ENCODE results near the gene CNIH3.

Gene CNIH3

DNA sequence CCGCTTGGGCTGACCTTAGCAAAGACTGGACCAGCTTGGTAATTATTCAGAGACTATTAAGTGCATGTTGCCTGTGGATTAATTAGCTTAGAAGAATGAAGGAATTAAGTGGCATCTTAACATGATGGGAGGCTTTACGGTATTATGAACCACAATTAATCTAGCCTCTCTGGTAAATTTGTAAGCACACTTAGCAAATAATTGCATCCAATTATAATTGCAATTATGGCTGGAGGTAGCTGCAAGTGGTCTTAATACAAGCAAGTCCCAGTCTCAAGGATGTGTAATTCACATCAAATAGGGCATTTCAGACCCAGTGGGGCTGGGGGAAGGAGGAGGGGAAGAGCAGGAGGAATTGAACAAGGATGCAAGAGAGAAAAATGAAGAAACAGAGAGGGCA, 151.6 kb downstream of the CNIH3 start:
- no peak for DNase-seq

DNA sequence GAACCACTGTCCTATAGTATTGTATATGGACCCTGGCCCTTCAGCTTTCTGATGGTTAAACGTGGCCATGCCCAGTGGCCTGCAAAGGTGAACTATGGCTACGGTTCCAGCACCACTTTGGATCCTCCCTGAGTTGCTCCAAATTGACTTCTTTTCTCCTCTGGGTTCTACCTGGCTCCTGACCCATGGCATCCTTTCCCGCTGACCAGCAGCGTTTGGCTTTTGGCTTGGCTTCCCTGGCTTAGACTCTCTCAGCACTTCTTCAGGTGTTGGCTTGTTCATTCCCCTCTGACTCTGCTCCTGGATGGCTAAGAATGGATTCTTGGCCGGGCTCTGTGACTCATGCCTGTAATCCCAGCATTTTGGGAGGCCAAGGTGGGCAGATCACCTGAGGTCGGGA, 152.9 kb downstream of the CNIH3 start:
- no peak for DNase-seq
- TF ChIP-seq, protein P1, sequence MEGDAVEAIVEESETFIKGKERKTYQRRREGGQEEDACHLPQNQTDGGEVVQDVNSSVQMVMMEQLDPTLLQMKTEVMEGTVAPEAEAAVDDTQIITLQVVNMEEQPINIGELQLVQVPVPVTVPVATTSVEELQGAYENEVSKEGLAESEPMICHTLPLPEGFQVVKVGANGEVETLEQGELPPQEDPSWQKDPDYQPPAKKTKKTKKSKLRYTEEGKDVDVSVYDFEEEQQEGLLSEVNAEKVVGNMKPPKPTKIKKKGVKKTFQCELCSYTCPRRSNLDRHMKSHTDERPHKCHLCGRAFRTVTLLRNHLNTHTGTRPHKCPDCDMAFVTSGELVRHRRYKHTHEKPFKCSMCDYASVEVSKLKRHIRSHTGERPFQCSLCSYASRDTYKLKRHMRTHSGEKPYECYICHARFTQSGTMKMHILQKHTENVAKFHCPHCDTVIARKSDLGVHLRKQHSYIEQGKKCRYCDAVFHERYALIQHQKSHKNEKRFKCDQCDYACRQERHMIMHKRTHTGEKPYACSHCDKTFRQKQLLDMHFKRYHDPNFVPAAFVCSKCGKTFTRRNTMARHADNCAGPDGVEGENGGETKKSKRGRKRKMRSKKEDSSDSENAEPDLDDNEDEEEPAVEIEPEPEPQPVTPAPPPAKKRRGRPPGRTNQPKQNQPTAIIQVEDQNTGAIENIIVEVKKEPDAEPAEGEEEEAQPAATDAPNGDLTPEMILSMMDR (IDR thresholded peaks at IDR 0.05) = no peak
- no peaks in the 10 kb centered on the region for H3K36me3 Mint-ChIP-seq (ENCODE audit: low read depth)
- H3K9me3 Mint-ChIP-seq = no peaks in the 10 kb centered on the region
- H3K4me3 Mint-ChIP-seq = no peak overlapping the region
- no peak overlapping the region for H3K27ac Mint-ChIP-seq
- H3K4me1 Mint-ChIP-seq = no peaks in the 10 kb centered on the region
- H3K27me3 Mint-ChIP-seq (ENCODE audit: low read depth, poor library complexity) = peaks cover 10% of the 10 kb centered on the region

More for the DNA sequence above, 151.6 kb downstream of the CNIH3 start:
- Mint-ChIP-seq H3K27ac (no peak overlapping the region), H3K4me1 (no peaks in the 10 kb centered on the region), H3K4me3 (no peak overlapping the region), H3K36me3 (ENCODE audit: low read depth) (no peaks in the 10 kb centered on the region), H3K9me3 (no peaks in the 10 kb centered on the region), H3K27me3 (ENCODE audit: low read depth, poor library complexity) (peaks cover 17% of the 10 kb centered on the region)
- TF ChIP-seq, protein P1 (IDR thresholded peaks at IDR 0.05) = no peak

DNA sequence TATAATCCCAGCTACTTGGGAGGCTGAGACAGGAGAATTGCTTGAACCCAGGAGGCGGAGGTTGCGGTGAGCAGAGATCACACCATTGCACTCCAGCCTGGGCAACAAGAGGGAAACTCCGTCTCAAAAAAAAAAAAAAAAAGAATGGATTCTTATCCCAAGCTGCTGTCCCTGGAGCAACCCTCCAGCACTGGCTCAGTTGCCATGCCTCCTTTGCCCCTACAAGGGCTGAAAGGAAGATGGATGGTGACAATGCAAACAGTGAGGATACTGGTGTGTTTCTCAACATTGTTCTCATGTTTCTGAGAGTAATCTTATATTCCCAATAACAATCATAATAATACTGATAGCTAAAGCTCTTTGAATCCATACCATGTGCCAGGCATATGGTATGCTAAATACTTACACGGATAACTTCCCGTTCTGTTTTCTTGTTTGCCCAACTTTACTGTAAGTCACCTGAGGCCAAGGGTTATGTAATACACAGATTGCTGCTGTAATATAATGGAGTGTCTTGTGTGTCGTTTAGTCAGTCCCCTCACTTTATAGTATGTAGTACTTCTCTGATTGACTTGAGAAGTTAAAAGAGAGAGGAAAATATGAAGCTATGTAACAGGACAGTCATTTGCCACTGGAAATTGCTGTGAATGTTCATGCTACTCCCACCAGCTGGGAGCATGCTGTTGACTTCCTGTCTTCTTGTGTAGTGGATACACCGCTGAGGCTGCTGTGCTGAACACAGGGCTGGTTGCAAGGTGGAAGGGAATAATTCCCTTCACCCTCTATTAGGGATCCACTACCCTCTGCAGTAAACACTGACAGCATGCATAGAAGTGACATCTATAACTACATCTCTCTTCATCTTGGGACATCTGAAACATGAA, 153.6 kb downstream of the CNIH3 start:
- peaks cover 14% of the 10 kb centered on the region for H3K27me3 Mint-ChIP-seq (ENCODE audit: low read depth, poor library complexity)
- TF ChIP-seq, protein P1 (IDR thresholded peaks at IDR 0.05) = no peak

DNA sequence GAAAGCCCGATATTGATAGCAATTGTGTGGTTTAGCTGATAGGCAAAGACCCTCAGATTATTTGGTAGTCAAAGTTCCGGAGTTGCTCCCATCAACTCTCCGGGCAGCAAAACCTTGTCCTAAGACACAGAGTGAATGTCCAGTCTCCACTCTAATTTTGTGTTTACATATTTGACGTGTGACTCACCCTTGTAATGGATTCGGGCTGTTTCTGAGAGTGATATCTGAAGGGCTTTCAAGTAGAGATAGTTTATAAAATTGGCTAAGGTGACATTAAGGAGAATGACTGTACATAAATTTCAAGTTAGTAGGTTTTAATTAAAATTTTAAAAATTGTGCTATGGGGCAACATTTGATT, 154.2 kb downstream of the CNIH3 start:
- DNase-seq = no peak
- H3K27ac Mint-ChIP-seq = no peak overlapping the region
- peaks cover 14% of the 10 kb centered on the region for H3K27me3 Mint-ChIP-seq (ENCODE audit: low read depth, poor library complexity)
- H3K4me1 Mint-ChIP-seq = no peaks in the 10 kb centered on the region
- H3K9me3 Mint-ChIP-seq = no peaks in the 10 kb centered on the region
- TF ChIP-seq, protein P1 (IDR thresholded peaks at IDR 0.05) = no peak
- no peaks in the 10 kb centered on the region for H3K36me3 Mint-ChIP-seq (ENCODE audit: low read depth)
- H3K4me3 Mint-ChIP-seq = no peak overlapping the region

More for the DNA sequence above, 153.6 kb downstream of the CNIH3 start:
- DNase-seq = no peak
- no peak overlapping the region for H3K4me3 Mint-ChIP-seq
- no peaks in the 10 kb centered on the region for H3K4me1 Mint-ChIP-seq
- no peaks in the 10 kb centered on the region for H3K9me3 Mint-ChIP-seq
- H3K36me3 Mint-ChIP-seq (ENCODE audit: low read depth) = no peaks in the 10 kb centered on the region
- H3K27ac Mint-ChIP-seq = no peak overlapping the region

DNA sequence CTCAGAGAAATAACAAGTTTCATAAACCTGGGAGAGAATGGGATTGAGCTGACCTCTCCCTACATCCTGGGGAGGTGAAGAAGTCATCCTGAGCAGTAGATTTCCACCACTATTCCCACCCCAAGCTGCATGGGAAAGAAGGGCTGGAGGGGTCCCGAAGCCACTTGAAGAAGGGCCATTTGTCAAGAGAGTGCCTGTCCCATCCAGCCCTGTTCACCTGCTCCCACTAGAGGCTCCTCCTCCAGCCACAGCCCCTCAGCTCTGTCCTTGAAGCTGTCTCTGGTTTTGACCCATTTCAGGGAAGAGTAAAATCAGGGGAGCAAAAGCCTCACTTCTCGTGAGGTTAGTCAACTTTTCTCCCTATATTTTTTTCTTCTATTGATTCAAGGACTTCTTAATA, 157.5 kb downstream of the CNIH3 start:
- TF ChIP-seq, protein P1 (IDR thresholded peaks at IDR 0.05) = no peak
- no peak overlapping the region for H3K4me3 Mint-ChIP-seq
- DNase-seq = no peak
- H3K9me3 Mint-ChIP-seq = no peaks in the 10 kb centered on the region
- no peaks in the 10 kb centered on the region for H3K4me1 Mint-ChIP-seq
- H3K27me3 Mint-ChIP-seq (ENCODE audit: low read depth, poor library complexity) = peaks cover 4% of the 10 kb centered on the region
- no peak overlapping the region for H3K27ac Mint-ChIP-seq
- no peaks in the 10 kb centered on the region for H3K36me3 Mint-ChIP-seq (ENCODE audit: low read depth)

DNA sequence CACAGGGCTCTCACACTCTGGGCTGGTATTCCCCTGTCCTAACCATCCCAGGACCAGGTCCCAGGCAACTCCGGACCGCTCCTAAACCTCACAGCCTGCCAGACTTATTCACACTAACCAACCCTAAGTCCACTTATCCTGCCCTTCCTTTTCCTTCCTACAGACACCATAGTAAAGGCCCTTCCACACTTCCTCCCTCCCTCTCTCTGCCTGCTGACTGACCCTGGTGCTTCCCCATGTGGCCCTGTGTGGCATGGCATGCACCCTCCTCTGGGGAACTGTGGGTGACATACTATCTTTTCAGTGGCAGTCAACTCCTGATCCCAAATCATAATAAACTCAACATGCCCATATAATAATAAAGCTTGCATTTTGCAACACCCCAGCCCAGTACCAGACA, 158.3 kb downstream of the CNIH3 start:
- Mint-ChIP-seq H3K4me3 (no peak overlapping the region), H3K4me1 (no peaks in the 10 kb centered on the region), H3K27ac (no peak overlapping the region), H3K36me3 (ENCODE audit: low read depth) (no peaks in the 10 kb centered on the region), H3K9me3 (no peaks in the 10 kb centered on the region), H3K27me3 (ENCODE audit: low read depth, poor library complexity) (peaks cover 4% of the 10 kb centered on the region)
- DNase-seq = no peak
- TF ChIP-seq, protein P1 (IDR thresholded peaks at IDR 0.05) = peak; percentile 16

All from nephron progenitor cell (in vitro differentiated cells).